ENCODE measurements around the gene ATG4D.
"Not testable (repeated sequence)": the region's sequence is repeated elsewhere in the genome, so short reads cannot be mapped to it uniquely, and the experiment has no call there.

ATG4D gene

DNA sequence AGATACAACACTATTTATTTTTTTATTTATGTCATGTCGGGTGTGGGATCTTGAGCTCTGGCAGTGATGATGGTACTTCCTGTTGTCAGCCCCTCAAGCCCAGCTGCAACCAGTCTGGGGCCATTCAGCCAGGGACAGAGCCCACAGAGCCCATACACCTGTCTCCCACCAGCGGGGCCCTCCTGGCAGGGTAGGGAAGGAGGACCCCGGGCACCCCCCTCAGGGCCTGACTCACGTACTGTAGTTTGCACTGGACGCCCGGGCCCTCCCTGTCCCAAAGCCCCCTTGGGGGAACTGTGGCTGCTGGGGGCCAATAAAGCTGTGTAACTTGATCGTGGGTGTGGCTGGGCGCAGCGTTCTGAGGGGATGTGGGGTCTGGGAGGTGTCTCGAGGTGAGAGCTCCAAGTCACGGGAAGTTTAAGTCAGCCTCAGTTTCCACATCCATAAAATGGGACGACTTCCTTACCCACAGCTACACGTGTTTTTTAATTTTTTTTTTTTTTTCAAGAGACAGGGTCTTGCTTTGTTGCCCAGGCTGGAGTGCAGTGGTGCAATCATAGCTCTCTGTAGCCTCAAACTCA, 9.5 kb downstream of the ATG4D start:
- DNase-seq: no peak

DNA sequence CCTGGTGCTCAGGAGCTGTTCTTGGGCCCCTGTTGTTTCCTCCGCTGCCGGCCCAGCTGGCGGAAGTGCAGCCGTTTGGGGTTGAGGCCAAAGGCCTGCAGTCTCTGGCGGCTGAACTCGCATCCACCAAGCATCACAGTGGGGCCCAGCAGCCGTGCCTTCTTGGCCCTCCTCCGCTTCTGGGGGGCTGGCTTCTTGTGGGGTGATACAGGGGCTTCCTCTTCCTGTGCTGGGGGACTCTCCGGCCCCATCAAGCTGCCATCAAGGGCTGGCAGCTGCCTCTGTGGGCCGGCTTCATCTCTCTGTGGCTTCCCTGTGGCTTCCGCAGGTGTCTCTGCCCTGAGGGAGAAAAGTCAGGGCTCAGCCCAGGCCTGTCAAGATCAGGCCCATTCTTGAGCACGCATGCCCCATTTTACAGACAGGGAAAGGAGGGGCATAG, 10.3 kb downstream of the ATG4D start:
- DNase-seq: no peak

GRCh38 chr19:10554760-10555609, 11.3 kb downstream of the ATG4D start:
- DNase-seq: no peak

- DNase-seq: no peak
These were observed 11.9 kb downstream of the ATG4D start for GRCh38 chr19:10555610-10555973.

GRCh38 chr19:10557603-10558197, 14.0 kb downstream of the ATG4D start:
- no peak for DNase-seq

DNA sequence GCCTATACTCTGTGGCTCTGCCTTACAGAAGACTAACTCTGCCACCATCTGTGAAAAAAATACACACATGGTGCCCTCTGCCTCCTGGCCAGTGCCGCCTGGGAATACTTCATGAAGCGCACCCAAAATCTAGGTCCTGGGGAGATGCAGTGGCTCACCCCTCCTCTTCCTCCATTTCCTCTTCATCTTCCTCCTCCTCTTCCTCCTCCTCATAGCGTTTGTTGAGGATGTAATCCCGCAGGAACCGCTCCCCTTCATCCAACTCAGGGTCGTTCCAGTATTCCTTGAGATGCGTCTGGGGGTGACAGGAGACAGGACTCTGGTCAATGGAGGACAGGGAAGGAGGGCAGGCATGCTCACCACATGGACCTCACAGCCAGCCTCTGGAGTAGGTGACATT, 16.4 kb downstream of the ATG4D start:
- DNase-seq: no peak

DNA sequence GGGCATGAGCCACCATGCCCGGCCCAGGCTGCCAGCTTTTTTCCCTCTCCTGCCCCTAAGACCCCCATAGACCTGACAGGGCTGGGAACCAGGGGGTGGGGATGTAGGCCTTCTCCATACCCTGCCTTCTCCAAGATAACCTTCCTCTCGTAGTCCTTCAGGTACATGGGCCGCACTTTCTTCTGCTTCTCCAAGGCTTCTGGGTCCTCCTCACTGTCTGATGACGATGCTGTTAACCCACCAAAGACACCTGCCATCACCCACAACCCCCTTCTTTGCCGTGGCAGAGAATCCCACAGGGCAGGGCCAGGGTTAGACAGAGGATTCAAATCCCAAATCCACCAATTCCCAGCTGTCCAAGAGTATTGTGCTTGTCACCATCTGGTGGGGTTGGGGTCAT, 18.9 kb downstream of the ATG4D start:
- DNase-seq: no peak

DNA sequence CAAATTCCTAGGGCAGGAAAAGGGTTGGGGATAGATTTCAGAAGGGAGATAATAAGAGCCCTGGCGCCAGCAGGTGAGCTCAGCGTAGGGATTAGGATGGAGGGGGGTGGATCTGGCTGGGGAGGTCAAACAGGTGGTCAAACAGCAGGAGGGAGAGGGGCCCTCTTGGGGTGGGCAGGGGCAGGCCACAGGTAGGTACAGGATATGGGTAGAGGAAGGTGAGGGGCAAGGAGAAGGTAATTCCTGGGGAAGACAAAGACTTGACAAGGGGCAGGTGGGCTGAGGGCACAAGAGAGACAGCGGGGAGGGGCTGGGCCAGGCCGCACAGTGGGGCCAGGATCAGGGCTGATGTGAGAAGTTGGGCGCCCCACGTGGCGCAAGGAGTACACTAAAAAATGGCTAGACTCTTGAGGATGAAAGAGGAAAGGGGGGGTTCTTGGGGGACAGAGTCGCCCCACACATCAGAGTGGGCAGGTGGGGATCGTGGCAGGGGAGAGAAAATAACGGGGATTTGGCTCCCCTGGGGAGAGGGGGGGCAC, 21.4 kb downstream of the ATG4D start:
- DNase-seq: no peak

GRCh38 chr19:10565567-10566407, 22.1 kb downstream of the ATG4D start, which contains the start of gene KRI1:
Gene KRI1, minus strand, starts transcription at chr19:10566010. Its CDS starts 11 bp downstream, at chr19:10565999.
- DNase-seq: peak; percentile 89

DNA sequence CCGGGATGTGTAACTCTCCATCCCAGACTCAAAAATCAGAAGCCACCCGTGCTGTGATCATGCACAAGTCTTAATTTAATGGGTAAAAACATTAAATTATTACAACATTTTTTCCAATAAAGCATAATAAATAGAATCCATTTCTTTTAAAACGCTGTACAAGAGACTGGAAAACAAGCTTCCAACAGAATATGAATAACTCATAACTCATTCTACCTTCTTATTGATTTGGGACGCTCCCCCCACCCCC, 22.6 kb downstream of the ATG4D start:
- no peak for DNase-seq

GRCh38 chr19:10566658-10567410, 23.1 kb downstream of the ATG4D start:
- DNase-seq: no peak

GRCh38 chr19:10567656-10568055, 24.0 kb downstream of the ATG4D start:
- no peak for DNase-seq

DNA sequence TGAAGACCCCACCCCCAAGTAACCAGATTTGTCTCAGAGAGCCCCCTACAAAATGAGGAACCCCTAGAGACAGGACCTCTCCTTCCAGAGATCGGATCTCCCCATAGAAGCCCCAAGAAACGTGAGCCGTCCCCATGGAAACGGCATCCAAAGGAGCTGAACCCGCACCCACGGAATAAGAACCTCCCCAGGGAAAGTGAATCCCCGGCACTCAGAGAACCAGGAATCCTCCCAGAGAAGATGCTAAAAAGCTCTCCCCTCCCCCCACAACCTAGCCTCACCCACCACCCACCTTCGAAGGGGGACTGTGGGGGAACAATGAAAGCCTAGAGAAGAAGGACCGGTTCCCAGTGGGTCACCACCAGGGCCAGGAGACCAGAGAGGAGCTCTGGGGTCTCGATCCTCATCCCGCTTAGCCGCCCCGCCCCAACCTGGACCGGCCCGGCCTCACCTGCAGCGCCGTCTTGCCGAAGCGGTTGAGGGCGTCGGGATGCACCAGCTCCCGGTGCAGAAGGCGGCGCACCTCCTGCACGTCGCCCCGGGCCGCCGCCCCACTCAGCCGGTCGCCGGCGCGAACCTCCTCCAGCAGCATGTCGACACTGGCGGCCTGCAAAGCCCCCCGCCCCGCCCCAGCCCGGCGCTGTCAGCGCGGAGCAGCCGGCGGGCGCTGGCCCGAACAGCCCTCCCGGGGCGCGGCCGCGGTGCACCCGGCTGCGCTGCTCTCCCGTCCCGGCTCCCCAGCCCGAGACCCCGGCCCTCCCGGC, 24.5 kb downstream of the ATG4D start:
- DNase-seq: no peak

DNA sequence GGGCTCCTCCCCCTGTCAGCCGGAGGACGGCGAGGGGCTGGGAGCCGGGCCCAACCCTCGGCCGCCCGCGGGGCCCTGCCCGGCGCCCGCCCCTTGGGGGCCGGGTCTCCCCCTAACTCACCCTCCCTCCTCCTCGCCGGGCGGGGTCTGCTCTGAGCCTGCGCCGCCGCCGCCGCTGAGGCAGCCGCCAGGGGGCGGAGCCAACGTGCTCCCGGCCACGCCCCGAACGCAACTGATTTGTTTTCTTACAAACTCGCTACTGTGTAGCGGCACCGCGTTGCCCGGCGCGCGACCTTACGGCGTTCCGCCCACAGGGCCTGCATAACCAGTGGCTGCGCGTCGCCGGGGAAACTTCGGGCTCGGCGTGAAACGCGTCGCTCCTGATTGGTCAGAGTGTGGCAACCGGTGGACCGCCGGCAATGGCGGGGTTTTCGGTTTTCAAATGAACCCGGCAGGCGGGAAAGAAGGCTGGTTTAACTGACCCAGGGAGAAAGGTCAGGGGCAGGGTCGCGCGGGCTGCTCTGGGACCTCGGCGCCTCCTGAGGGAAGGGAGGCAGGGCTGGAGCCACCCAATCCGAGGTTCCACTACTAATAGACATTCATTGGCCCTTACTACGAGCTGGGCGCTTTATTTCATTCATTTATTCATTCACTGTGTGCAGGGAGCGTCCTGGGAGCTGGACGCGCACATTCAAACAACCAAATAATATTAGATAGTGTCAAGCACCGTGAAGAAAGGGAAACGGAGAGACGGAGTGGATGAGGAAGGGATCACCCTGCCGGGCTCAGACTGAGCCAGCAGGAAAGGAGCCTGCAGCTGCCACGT, 25.3 kb downstream of the ATG4D start, which contains the start of gene CDKN2D:
TSS of gene CDKN2D (minus strand) at position 154 of the 826 bp plus-strand sequence. CDS start 326 bp downstream, outside the sequence.
- peak; percentile 91 for DNase-seq

DNA sequence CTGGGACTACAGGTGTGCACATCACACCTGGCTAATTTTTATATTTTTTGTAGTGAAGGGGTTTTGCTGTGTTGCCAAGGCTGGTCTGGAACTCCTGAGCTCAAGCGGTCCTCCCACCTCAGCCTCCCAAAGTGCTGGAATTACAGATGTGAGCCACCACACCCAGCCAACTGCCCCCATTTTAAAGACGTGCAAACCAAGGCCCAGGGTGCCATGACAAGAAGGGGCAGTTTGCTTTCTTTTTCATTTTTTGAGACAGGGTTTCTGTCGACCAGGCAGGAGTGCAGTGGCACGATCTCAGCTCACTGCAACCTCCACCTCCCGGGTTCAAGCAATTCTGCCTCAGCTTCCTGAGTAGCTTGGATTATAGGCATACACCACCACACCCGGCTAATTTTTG, 30.1 kb downstream of the ATG4D start:
- DNase-seq: not testable (repeated sequence)

GRCh38 chr19:10574462-10574861, 30.8 kb downstream of the ATG4D start:
- DNase-seq: no peak

- DNase-seq: no peak
These were observed 31.5 kb downstream of the ATG4D start for GRCh38 chr19:10575011-10575716.

DNA sequence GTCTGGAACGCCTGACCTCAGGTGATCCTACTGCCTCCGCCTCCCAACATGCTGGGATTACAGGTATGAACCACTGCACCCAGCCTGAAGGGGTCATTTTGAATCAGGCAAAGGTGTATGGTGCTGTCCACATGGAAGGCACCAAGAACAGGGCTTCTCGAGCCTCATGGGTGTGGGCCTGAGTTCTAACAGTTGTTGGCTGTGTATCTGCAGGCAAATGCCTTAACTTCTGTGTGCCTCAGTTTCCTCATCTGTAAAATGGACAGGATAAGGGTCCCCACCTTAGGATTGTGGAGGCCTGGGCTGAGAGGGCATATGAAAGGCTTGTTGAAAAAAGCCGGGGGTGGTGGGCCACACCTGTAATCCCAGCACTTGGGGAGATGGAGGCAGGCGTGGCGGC, 34.2 kb downstream of the ATG4D start:
- no peak for DNase-seq

GRCh38 chr19:10580979-10581631, 37.4 kb downstream of the ATG4D start:
- no peak for DNase-seq
